Osteocyte (in vitro differentiated cells): ENCODE measurements around the gene LENEP. TPM values are rescaled to one million over a fixed set of nuclear protein-coding genes. Genes with fewer than 3 reads are reported as not detected.

Source experiments
- DNase-seq: peaks from one replicate; pipeline ENCODE4 v3.0.0; 2021; ENCODE audit warnings: mixed read lengths; ENCODE audit not compliant: unreplicated experiment; ENCODE audit errors: extremely low spot score
- H3K27ac Mint-ChIP-seq: one replicate; pipeline ENCODE4 v1.8.0; 2021; ENCODE audit warnings: mild to moderate bottlenecking, mixed read lengths; ENCODE audit not compliant: unreplicated experiment
- H3K27me3 Mint-ChIP-seq: one replicate; pipeline ENCODE4 v1.8.0; 2021; ENCODE audit warnings: mixed read lengths; ENCODE audit not compliant: unreplicated experiment
- H3K36me3 Mint-ChIP-seq: one replicate; pipeline ENCODE4 v1.8.0; 2021; ENCODE audit warnings: mixed read lengths; ENCODE audit not compliant: unreplicated experiment
- H3K4me1 Mint-ChIP-seq: one replicate; pipeline ENCODE4 v1.8.0; 2021; ENCODE audit warnings: mixed read lengths; ENCODE audit not compliant: unreplicated experiment
- H3K4me3 Mint-ChIP-seq: one replicate; pipeline ENCODE4 v1.8.0; 2021; ENCODE audit warnings: mild to moderate bottlenecking, moderate library complexity, mixed read lengths; ENCODE audit not compliant: unreplicated experiment
- H3K9me3 Mint-ChIP-seq: one replicate; pipeline ENCODE4 v1.8.0; 2021; ENCODE audit warnings: mixed read lengths; ENCODE audit not compliant: unreplicated experiment
- total RNA-seq: library from RNA; stranded (reverse); gene quantifications from 2 replicates; pipeline ENCODE4 v1.2.1, GENCODE V29; 2021
- TF ChIP-seq, protein P1 (sequence below): fragments of 200-600 bp; sonication (generic); IDR thresholded peaks from 2 replicates; pipeline ENCODE4 v1.5.0; 2021; ENCODE audit warnings: antibody characterized with exemption, mild to moderate bottlenecking, moderate library complexity

The LENEP gene
- total RNA-seq, 1 donor from 2014 or later, result not detected

DNA sequence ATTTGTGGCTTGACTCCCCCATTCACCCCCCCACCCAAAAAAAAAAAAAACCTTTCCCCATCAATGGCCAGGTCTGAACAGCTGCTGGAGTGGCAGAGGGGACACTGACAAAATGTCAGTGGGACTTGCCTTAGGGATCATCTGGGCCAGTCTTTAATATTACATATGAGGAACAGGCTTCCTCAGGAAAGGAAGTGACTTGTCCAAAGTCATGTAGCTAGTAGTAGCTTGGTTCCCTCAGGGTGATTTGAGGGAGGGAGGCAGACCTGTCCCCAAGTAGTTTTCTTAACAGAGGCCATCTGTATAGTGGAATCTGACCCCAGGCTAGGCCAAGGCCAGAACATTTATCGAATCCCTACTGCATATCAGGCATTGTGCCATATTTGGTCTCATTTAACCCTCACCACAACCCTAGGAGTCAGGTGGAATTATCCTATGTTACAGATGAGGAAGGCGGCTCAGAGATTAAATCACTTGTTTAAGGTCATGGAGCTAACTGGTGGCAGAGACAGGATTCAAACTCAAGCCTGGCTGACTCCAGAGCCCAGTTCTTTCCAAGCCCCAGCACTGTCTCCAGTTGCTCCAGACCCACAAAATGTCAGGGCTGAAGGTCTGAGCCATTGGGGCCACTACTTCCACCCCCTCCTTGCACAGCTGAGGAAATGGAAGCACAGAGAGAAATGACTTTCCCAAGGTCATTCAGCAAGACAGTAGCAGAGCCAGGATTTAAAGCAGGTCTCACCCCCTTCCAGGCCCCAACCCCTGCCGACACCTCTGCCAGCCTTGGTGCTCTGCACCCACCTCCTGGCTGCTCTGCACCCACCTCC lies 19.6 kb downstream of the LENEP start:
- H3K4me1 Mint-ChIP-seq, result peaks cover 20% of the 10 kb centered on the region
- peak overlapping the region; percentile 16 for H3K27ac Mint-ChIP-seq
- TF ChIP-seq, protein P1, sequence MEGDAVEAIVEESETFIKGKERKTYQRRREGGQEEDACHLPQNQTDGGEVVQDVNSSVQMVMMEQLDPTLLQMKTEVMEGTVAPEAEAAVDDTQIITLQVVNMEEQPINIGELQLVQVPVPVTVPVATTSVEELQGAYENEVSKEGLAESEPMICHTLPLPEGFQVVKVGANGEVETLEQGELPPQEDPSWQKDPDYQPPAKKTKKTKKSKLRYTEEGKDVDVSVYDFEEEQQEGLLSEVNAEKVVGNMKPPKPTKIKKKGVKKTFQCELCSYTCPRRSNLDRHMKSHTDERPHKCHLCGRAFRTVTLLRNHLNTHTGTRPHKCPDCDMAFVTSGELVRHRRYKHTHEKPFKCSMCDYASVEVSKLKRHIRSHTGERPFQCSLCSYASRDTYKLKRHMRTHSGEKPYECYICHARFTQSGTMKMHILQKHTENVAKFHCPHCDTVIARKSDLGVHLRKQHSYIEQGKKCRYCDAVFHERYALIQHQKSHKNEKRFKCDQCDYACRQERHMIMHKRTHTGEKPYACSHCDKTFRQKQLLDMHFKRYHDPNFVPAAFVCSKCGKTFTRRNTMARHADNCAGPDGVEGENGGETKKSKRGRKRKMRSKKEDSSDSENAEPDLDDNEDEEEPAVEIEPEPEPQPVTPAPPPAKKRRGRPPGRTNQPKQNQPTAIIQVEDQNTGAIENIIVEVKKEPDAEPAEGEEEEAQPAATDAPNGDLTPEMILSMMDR, result no peak
- H3K9me3 Mint-ChIP-seq, result no peaks in the 10 kb centered on the region
- peaks cover 2% of the 10 kb centered on the region for H3K36me3 Mint-ChIP-seq
- no peak overlapping the region for H3K4me3 Mint-ChIP-seq
- no peaks in the 10 kb centered on the region for H3K27me3 Mint-ChIP-seq
- DNase-seq, result no peak

DNA sequence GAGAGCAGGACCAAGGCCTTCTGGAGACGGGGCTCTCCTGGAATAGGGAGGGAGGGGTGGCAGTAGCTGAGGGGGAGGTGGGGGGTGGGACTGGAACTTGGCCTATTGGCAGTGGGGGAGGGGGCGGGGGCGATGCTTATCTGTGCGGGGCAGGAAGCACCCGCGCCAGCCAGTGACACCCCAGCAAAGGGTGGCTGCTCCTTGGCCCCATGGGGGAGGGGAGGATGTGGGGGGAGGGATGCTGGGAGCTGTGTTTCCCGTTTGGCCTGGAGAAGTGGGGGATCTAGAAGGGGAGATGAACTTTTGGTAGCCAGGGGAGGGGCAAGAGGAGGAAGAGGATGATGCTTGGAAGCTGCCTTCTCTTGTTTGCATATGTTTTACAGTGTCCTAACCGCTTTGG lies 20.2 kb downstream of the LENEP start:
- Mint-ChIP-seq H3K4me3 (no peak overlapping the region), H3K36me3 (peaks cover 2% of the 10 kb centered on the region), H3K27me3 (no peaks in the 10 kb centered on the region), H3K27ac (no peak overlapping the region), H3K4me1 (peaks cover 25% of the 10 kb centered on the region), H3K9me3 (no peaks in the 10 kb centered on the region)
- no peak for DNase-seq
- TF ChIP-seq, protein P1, result no peak

DNA sequence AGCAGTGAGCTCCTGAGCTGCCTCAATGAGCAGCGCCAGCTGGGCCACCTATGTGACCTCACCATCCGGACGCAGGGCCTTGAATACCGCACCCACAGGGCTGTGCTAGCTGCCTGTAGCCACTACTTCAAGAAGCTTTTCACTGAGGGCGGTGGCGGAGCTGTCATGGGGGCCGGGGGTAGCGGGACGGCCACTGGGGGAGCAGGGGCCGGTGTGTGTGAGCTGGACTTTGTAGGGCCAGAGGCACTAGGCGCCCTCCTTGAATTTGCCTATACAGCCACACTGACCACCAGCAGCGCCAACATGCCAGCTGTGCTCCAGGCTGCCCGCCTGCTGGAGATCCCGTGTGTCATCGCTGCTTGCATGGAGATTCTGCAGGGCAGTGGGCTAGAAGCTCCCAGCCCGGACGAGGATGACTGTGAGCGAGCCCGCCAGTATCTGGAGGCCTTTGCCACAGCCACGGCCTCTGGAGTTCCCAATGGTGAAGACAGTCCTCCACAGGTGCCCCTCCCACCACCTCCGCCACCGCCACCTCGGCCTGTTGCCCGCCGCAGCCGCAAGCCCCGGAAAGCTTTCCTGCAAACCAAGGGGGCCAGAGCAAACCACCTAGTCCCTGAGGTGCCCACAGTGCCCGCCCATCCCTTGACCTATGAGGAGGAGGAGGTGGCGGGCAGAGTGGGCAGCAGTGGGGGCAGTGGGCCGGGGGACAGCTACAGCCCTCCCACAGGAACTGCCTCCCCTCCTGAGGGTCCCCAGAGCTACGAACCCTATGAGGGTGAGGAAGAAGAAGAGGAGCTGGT lies 21.5 kb downstream of the LENEP start:
- Mint-ChIP-seq H3K36me3 (no peaks in the 10 kb centered on the region), H3K27ac (no peak overlapping the region), H3K4me3 (no peak overlapping the region), H3K27me3 (no peaks in the 10 kb centered on the region), H3K4me1 (peaks cover 34% of the 10 kb centered on the region), H3K9me3 (no peaks in the 10 kb centered on the region)
- DNase-seq, result no peak
- TF ChIP-seq, protein P1, result no peak

DNA sequence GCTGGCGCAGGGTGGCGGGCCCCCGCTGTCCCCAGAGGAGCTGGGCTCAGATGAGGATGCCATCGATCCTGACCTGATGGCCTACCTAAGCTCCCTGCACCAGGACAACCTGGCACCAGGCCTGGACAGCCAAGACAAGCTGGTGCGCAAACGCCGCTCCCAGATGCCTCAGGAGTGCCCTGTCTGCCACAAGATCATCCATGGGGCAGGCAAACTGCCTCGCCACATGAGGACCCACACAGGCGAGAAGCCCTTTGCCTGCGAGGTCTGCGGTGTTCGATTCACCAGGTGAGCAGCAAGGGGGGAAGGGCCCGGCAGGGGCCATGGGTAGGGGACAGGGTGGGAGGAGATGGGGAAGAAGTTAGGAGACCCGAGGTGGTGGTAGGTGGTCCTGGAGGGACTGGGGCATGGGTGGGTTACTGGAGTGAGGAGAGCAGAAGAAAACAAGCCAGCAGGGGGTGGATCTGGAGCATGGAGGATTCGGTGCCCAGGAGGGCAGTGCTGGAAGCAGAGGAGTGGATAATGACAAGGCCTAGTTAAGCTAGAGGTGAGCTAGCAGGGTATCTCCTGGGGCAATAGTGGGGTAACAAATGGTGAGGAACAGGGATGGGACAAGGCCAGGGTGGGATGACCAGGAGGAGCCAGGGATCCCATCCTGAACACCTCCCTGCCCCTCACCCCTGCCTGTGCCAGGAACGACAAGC lies 22.3 kb downstream of the LENEP start:
- H3K9me3 Mint-ChIP-seq, result no peaks in the 10 kb centered on the region
- H3K4me3 Mint-ChIP-seq, result no peak overlapping the region
- TF ChIP-seq, protein P1, result no peak
- H3K27ac Mint-ChIP-seq, result peak overlapping the region; percentile 73
- H3K4me1 Mint-ChIP-seq, result peaks cover 35% of the 10 kb centered on the region
- no peaks in the 10 kb centered on the region for H3K36me3 Mint-ChIP-seq
- H3K27me3 Mint-ChIP-seq, result no peaks in the 10 kb centered on the region
- DNase-seq, result no peak
